Measurements from ENCODE around the gene NFX1. TPM values are rescaled to one million over a fixed set of nuclear protein-coding genes. Genes with fewer than 3 reads are reported as not detected.

Gene NFX1
- total and polyA plus RNA-seq, 10 of the 15 experiments (the other 5 are each of a cell fraction or from before 2014, with no cell fraction given), result 11.9 to 45.1 (median 36.1) TPM

GRCh38 chr9:33374634-33375237 is 84.4 kb downstream of the NFX1 start (continued):
- TF ChIP-seq CTCF (IDR thresholded peaks at IDR 0.05 in 2 of 3, conservative IDR thresholded peaks at IDR 0.05 in 1 of 3; ENCODE audit: control insufficient read depth in 2 of 3, extremely low read depth in 1 of 3, insufficient read depth in 1 of 3, low read depth in 3 of 3, low read length in 3 of 3) (peak; percentile 80 to 92 (median 88)), DPF2 (IDR thresholded peaks at IDR 0.05) (no peak)

- POLR2A ChIA-PET, result no interaction called here
- Histone ChIP-seq H3K4me2 (ENCODE audit: control insufficient read depth, insufficient read depth) (no peak overlapping the region), H3K9ac (ENCODE audit: control insufficient read depth, insufficient read depth, low read length) (no peak overlapping the region)
Measured at GRCh38 chr9:33375238-33375840, 85.0 kb downstream of the NFX1 start.

More at GRCh38 chr9:33375238-33375840, 85.0 kb downstream of the NFX1 start:
- Histone ChIP-seq H3K27ac (ENCODE audit: control insufficient read depth, insufficient read depth) (no peak overlapping the region), H3K79me2 (ENCODE audit: control insufficient read depth, insufficient read depth, low read length) (no peaks in the 10 kb centered on the region), H3K27me3 (replicated peaks in 1 of 2; ENCODE audit: control insufficient read depth in 2 of 2, insufficient read depth in 2 of 2, low read length in 1 of 2) (no peaks in the 10 kb centered on the region), H4K20me1 (ENCODE audit: control insufficient read depth, insufficient read depth) (no peaks in the 10 kb centered on the region), H3K4me3 (no peak overlapping the region), H2AFZ (ENCODE audit: control insufficient read depth, low read depth, low read length) (no peak overlapping the region), H3K9me3 (replicated peaks; ENCODE audit: control insufficient read depth, insufficient read depth, low read length) (no peaks in the 10 kb centered on the region), H3K4me1 (ENCODE audit: control insufficient read depth, insufficient read depth, low read length) (no peaks in the 10 kb centered on the region), H3K36me3 (ENCODE audit: control insufficient read depth in 2 of 2, insufficient read depth in 2 of 2, low read length in 1 of 2) (peaks cover 4 to 14% of the 10 kb centered on the region in 2 experiments)
- FAIRE-seq (peak; percentile 61), ATAC-seq (no peak), DNase-seq (ENCODE audit: low read depth, low spot score) (no peak)
- 76% methylated on average over 15 of the region's 15 CpGs for WGBS (ENCODE audit: insufficient coverage, insufficient replicate concordance, low lambda C conversion rate, missing lambda C conversion rate)
- in situ Hi-C loops (cut with MboI), result no loop called here
- TF ChIP-seq FOS (IDR thresholded peaks at IDR 0.05; ENCODE audit: borderline replicate concordance, extremely low read depth, insufficient read length) (no peak), MXI1 (IDR thresholded peaks at IDR 0.05; ENCODE audit: low read depth, low read length) (no peak), SKIL (IDR thresholded peaks at IDR 0.05; ENCODE audit: low read depth, poor library complexity, severe bottlenecking) (no peak), ZNF384 (IDR thresholded peaks at IDR 0.05; ENCODE audit: borderline replicate concordance, low read depth, low read length) (no peak)
- CTCF ChIA-PET, result interaction anchor here (0.6 to 5.7 kb wide), 38 partner anchors 9 to 777 kb away, joined by 3 to 62 read pairs (median 5); partner anchors contain the start of genes NFX1 and NOL6
- intact Hi-C loops (cut with micrococcal nuclease; ENCODE audit: unreplicated experiment), result no loop called here
- BruUV-seq (replicated peaks), result no TSS peak
- RAD21 ChIA-PET (ENCODE audit: unreplicated experiment), result interaction anchor here (0.6 to 3.9 kb wide), 8 partner anchors 28 to 142 kb away, joined by 3 to 28 read pairs (median 3); partner anchors contain the start of gene NOL6
- SMC1A ChIA-PET (ENCODE audit: uncharacterized antibody, unreplicated experiment), result interaction anchor here (0.7 to 2.8 kb wide), 7 partner anchors 15 to 98 kb away, joined by 3 to 14 read pairs (median 4); partner anchors contain the start of gene NOL6

Data from GM12878 (cell line).